Activated naive CD4-positive, alpha-beta T cell treated with anti-CD3 and anti-CD28 coated beads, Interleukin-2, amount 50 U/mL, for 16 hours (primary cell): Measurements from ENCODE around the gene BCL2L15.

Experiments used
- DNase-seq: peaks from one replicate; pipeline ENCODE4 v3.0.0-alpha.2; 2020

BCL2L15 gene

DNA sequence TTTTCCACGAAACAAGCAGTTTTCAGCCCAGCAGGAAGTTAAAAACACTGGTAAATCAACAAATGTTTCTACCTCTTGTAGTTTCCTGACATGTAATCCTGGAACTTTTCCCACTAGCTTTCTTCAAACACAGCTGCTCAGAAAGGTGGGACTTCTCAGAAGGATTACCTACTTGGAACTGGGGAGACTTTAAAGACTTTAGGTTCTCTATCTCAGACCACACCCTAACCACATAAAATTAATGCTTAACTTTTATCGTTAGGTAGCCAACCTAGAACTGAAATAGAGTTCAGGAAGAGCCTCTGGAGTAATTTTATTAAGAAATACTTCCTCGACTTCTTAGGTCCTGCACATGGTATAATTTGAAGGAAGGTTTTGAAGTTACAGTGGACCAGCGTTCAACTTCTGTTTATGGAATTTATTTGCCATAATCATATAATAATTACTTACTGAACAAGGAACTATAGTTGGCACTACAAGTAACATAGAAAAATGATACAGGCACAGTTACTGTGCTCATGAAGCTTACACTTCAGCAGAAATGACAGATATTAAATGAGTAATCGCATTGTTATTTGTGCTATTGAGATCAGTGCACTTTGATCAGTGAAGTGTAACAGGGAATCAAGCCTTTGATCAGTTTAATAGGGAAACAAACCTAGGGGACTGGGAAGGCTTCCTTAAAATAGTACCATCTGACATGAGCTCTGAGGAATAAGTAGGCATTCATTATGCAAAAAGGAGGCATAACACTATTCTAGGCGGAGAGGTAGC lies at the start of gene BCL2L15:
Gene BCL2L15, minus strand, starts transcription at position 180 of the 774 bp plus-strand sequence. CDS start 206 bp downstream, outside the sequence.
- no peak for DNase-seq

DNA sequence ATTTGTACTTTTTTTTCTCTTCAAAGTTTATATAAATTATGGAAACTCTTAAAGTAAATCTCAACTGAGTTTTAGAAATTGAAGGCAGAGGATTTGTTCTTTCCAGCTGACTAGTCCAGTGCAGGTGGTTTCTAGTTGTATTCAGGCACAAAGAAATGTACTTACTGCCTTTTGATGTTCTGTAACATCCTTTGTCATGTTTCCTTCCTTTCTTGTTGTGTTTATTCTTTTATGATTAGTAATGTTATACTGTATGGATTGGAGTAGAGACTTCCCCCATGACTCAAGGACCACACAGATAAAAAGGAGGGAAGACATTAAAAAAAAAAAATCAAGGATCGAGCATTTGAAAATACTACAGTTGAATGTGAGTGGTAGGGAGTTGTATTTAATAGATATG lies 49.8 kb upstream of the BCL2L15 start:
- DNase-seq, result no peak

DNA sequence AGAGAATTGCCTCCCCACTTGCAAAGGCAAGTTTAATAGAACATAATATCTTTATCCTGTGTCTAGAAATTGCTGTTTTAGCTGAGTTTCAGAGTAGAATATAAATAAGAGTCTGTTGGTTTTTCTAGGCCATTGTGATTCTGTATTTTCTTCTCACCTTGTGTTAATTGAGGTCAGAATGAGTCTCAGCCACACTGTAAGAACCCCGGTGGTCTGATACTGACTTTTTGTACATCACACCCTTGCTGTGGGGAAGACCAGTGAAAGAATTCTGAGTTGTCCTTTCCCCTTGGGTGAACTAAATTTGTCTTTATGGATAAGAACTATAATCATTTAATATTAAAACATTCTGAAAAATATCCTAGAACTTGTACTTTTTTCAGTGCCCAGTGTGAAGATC lies 48.6 kb upstream of the BCL2L15 start:
- DNase-seq, result no peak

DNA sequence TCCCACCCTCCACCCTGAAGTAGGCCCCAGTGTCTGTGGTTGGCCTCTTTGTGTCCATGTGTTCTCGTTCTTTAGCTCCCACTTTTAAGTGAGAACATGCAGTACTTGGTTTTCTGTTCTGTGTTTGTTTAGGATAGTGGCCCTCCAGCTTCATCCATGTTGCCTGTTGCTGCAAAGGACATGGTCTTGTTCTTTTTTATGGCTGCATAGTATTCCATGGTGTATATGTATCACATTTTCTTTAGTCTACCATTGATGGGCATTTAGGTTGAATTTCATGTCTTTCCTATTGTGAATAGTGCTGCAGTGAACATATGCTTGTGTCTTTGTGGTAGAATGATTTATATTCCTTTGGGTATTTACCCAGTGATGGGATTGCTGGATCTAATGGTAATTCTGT lies 47.8 kb upstream of the BCL2L15 start:
- DNase-seq, result no peak

DNA sequence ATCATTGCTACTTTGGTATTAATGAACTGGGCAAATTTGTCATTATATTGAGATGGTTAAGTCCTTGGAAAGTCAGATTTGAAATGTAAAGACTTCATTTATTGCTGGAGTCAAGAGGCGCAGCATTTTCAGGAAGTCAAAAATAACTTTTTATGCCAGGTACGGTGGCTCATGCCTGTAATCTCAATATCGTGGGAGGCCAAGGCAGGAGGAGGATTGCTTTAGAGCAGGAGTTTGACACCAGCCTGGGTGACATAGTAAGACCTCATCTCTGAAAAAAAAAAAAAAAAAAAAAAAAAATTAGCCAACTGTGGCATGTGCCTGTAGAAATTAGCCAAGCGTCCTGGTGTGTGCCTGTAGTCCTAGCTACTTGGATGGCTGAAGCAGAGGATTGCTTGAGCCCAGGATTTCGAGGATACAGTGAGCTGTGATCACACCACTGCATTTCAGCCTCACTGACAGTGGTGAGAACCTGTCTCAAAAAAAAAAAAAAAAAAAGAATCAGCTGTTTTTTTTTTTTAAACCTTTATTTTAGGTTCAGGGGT lies 47.2 kb upstream of the BCL2L15 start:
- DNase-seq, result no peak

DNA sequence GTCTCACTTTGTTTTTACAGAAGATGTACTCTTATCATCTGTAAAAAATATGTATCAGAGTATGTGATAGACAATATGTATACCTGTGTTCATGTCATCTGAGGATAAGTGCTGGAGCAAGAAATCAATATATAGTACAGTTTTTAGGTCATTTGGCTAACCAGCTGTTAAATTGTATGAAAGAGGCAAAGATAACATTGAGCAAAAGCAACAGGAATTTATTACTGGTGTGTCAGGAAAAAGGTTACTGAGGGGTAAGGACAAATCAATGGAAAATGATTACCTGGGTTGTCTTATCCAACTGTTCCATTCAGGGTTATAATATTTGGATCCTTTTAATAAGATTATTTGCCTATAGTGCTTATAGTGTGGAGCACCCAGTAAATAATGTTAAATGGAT lies 46.6 kb upstream of the BCL2L15 start:
- no peak for DNase-seq

DNA sequence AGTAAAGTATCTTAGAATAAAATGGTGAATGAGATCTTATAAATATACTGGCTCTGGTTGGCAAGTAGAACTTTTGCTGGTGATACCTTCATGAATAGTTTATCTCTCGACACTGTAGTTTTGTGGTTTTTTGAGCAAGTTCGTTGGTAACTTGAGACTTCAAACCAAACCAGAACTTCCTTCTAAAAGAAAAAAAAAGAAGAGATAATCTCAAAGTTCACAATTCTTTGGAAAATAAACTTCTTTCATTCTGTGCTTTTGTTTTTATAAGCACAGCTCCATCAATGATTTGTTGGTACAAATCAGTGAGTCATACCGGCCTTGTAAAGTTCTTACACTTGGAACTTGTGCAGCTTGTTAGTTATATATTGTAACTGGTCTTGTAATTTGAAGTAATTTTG lies 44.1 kb upstream of the BCL2L15 start:
- no peak for DNase-seq

DNA sequence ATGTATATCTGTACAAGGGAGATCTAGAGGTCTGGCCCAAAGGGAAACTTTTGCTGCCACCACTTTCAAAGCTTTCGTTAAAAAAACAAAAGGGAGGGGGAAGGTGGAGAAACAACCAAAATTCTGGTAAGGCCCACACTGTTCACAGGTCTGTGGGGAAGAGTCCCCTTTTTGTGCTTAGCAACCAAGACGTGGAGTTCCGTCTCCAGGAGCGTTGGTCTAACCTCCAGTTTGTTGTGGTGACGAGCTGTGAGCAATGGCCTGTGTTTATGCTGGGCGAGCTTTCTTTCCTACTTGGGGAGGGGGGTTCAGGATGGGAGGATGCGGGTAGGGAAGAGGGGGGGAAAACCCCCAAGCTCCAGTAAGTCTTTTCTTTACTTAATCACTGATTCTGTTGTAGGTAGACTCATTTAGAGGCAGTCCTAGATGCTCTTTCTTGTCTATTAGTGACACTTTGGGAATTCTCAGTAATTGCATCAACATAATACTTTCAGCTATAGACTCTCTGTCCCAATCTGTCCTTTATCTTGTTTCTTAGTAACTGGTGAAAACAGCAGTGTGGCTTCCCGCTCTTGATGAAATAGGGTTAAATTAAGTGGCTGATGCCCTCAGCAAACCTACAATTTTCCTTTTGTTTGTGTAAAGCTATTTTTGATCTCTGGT lies 43.2 kb upstream of the BCL2L15 start:
- DNase-seq, result peak; percentile 32

DNA sequence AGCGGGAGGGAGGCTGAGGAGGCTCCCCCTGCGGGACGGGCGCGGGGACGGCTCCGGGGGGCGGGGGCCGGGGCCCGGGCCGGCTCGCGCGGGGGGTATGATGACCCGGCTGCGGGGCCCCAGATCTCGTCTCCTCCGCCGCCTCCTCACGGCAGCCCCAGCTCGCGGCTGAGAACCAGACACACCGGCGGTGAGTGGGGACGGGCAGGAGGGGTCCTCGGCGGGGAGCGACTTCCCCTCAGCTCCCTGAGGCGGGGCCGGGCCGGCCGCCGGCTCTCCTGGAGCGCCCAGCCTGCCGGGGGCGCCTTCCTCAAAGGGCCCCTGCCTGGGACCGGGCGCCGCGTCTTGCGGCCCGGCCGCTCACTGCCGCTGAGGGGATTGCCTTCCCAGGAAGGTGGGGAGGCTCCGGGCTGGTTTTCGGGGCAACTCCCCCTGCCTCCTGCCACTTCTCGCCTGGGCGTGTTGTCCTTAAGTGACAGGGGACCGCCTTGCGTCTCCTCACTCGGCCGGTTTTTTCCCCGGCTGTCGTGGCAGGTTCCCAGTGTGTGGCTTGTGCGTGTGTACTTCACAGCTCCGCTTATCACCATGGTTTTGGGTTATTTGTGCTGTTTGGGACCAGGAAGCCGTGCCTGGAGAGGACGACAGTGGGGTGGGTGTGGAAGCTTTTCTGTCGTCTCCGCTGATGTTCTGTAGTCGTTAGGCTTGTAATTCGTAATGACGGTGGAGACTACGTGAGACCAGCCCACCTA lies 42.5 kb upstream of the BCL2L15 start:
- peak; percentile 61 for DNase-seq

DNA sequence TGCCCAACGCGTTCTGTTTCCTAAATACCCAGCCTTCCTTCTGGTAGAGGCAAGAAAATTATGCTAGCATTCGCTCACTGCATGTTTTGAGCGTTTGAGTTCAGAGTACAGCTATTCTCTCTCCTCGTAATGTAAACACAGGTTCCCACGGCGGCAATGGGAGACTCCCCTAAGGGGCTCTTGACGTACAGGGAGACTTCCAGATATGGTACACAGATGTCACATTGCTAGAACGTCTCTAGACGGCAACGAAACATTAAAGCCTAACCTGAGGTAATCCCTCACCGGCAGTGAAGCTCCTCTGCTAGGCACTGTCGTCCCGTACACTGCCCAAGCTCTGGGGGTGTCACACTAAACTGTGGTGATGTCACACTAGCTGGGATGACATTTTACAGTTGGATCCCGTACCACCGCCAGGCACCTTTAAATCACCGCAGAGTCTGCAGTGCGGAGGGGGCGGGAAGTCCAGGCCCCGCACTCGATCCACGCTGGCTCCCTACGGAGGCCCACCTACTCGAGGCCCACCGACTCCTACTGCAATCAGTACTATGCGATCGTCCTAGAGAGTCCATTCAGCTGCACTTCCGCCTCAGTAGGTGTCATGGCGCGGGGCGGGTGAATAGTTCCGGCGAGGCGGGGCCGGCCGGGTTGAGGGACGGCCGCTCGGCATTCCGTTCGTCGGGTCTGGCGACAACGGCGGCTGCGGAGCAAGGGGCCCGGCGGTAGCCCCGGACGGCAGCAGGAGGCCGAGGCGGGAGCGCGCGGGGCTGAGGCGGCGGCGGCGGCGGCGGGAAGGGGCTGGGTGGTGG lies 41.8 kb upstream of the BCL2L15 start, which contains the start of gene HIPK1:
Gene HIPK1, plus strand, starts transcription at position 384 of the 809 bp plus-strand sequence.
- peak; percentile 95 for DNase-seq

DNA sequence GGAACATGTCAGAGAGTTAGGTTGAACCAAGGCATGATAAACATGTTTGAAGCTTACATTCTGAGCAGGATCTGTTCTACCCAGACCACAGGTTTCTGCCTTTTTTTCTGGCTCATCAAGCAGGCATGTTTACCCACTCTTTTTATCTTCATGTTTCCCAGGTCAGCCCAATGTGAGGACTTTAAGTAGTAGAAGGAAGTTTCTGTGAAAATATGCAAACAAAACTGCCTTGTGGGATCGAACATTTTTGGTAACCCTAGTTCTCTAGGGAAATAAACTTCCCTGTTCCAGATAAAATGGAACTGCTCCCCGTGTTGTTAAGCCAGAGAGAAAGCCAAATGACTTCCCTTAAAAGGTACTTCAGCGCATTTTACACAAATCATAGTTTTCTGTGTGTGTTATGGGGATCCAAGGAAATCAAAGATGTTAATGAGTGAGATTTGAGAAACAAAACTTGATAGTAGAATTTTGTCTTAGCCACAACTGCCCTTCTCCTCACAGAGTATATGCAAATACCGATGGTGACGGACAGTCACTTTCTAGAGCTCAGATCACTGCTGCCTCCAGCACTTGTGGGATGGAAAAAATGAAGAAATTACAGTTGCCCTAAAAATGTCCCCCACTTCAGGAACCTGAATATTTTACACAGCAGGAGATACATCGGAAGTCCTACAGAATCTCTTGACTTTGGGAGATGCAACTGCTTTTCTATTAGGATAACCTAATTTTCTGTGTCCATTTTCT lies 41.0 kb upstream of the BCL2L15 start:
- no peak for DNase-seq

DNA sequence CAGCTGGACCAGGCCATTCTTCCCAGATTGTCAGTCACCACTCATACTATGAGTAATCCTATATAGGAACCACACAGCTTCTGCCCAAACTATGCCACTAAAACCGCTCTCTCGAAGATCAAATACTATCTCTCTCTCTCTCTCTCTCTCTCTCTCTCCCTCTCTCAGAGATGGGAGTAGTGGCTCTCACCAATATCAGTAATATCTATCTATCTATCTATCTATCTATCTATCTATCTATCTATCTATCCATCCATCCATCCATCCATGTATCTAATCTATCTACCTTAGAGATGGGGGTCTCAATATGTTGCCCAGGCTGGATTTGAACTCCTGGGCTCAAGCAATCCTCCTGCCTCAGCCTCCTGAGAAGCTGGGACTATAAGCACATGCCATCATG lies 37.1 kb upstream of the BCL2L15 start:
- no peak for DNase-seq

DNA sequence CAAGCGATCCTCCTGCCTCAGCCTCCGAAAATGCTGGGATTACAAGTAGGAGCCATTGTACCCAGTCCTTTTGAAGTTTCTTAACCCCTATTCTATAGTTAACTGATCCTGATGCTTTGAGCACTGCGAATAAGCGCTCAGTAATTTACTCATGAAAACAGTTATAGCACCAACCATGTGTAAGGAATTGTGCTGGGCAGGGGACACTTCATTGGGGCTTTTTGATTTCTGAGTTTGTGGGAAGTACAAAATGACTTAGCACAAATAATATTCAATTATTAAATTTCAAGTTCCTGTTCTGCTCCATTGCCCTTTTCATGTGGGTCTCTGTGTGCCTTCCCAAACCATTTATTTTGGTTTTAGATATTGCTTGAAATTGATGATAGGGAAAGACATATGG lies 35.6 kb upstream of the BCL2L15 start:
- DNase-seq, result no peak

DNA sequence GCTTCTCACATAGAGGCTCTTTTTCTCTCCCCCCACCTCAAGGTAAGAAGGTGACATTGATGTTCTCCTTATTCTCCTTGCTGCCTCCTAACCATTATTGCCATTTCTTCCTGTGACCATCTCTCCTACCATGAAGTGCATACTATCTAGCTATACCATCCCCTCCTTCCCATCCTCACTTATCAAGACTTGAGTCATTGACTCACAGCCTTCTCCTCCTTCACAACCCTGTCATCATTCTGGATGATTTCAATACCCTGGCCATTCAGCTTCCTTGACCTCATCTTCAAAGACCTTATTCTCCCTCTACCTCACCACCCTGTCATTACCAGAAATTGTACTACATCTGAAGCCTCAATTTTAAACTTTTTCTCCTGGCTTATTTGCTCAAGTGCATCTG lies 30.9 kb upstream of the BCL2L15 start:
- no peak for DNase-seq

DNA sequence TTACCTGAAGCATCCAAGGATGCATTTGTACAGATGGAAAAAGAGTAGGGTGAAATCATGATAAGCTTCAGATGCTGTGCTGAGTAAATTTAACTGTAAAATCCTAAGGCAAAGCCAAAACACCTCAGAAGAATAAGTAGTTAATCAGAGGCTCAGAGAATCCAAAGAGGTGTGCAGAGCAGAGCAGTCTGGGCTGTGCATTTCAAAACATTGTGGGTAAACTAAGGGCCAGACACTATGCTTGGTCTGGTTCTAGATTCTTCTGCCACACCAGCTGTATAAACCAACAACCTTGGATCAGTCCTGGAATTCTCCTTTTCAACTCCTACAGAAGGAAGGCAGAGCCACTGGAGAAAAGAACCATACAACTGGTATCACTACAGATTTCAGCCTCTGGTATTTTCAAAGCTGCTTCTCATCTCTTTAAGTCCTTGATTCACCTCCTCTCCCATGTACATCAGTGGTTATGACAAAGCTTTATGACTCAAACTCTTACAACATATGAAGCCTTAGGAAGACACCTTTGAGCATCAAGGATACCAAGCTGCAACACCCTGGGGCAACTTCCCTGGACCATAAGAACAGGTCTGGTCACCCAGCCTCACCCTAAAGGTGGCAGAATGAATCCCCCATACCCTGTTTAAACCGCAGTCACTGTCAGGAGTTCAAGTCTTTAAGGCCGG lies 30.2 kb upstream of the BCL2L15 start:
- no peak for DNase-seq

DNA sequence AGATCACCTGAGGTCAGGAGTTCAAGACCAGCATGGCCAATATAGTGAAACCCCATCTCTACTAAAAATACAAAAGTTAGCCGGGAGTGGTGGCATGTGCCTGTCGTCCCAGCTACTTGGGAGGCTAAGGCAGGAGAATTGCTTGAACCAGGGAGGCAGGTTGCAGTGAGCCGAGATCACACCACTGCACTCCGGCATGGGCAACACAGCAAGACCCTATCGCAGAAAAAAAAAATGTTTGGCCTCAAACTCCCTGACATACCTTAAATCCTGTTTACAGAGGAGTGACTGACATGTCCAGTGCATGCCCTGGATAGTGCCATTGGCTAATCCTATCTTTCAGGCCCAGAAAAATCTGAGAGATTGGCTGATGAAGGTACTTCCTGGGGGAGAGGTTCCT lies 29.6 kb upstream of the BCL2L15 start:
- no peak for DNase-seq

DNA sequence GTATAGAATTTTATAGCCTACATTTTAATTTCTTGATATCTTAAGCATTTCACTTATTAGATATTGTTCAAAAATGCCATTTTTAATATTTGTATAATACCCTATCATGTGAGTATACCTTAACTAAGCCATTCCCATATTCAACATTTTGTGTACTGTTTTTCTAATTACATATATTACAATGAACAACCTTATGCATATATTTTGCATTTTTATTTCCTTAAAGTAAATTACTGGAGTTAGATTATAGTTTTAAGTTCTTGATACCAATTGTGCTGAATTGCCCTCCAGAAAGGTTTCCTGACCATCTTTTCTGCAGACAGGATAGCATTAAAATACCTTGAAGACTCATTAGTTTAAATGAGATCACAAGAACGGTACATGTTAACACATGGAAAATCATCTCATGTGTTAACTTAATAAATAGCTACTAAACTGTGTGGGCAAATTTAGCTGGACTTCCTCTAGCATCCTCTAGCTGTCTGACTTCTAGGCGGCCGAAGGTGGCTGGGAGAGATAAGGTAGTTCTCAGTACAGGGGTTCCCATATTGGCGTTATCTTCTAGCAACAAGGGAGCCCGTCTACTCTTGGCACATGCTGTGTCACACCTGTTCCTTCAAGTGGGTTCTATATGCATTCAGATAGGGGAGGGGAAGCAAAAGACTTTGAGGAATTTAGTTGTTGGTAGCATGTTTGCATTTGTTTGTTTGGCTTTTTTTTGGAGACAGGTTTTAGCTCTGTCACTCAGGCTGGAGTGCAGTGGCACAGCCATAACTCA lies 26.7 kb upstream of the BCL2L15 start:
- no peak for DNase-seq

DNA sequence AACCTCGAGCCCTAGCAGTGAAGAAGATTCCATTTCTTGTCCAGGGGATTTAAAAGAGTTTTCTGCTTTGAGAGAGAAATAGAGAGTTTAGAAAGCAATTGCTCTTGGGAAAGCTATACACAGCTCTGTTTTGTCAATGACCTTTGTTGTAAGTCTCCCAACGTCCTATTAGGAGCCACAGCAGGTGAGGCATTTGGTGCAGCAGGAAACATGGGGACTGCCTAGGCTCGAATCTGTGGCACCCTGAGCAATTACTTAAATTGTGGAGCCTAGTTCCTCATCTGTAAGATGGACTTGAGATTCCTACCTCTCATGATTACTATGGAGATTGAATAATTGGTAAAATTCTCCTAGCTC lies 25.9 kb upstream of the BCL2L15 start:
- DNase-seq, result no peak

DNA sequence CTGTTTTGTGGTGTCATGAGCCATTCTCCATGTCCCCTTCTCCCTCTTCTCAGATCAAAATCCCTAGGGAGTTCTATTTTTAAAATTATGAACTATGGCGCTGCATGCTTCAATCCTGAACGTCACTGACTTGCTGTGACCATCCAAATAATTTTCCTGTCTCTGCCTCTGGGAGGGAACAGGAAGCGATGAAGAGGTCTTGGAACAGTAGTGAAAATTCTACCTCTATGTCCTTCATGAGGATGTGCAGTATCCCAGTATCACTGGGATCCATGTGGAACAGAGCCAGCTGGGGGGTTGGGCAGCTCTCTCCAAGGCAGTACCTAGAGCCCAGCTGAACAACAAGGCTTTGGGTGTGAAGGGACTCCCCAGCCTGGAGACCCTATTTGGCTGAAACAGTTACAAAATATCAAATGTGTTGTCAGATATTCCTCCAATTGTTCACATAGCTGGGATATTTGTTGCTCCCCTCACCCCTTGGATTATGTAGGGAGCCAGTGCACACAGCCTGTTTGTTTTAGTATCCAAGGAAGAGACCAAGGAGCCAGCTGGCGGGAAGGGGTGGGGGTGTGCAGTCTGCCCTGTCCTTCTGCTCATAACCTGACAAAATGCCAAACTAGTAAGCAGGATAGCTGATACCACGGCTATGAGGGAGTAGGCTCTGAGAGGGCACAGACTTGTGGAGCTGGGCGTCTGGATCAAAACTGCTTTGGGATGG lies 25.4 kb upstream of the BCL2L15 start:
- no peak for DNase-seq

DNA sequence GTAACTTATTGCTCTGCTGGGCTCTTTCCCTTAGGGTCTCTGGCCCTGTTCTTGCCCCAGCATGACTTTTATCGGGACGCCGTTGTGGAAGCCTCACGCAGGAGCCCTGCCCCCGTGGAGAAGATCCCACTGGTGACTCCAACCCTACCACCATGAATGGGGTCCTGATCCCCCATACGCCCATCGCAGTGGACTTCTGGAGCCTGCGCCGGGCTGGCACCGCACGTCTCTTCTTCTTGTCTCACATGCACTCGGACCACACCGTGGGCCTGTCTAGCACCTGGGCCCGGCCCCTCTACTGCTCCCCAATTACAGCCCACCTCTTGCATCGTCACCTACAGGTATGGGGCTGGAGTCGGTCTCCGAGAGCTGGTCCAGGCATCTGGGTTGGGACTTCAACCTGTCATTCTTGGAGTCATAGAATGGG lies 18.1 kb upstream of the BCL2L15 start:
- peak; percentile 27 for DNase-seq
